HCT116 (cell line): Measurements from ENCODE around the gene STON2. TPM values are rescaled to one million over a fixed set of nuclear protein-coding genes. Genes with fewer than 3 reads are reported as not detected.

ENCODE experiments used
- ATAC-seq: fragments of 200-7000 bp; cut with Tn5 transposase; 2 replicates; pipeline ENCODE4 v1.9.1; 2020; ENCODE audit warnings: mild to moderate bottlenecking, moderate library complexity
- BruUV-seq: library from RNA; stranded (reverse); fragments of 400-500 nt; replicated peaks from 2 replicates; lab custom pipeline; 2021; lab: Mats Ljungman, UMichigan
- CTCF ChIA-PET: fragments of 300-600 bp; sonication (Branson Sonifier 250); formaldehyde crosslinking; loops from one replicate; lab custom pipeline; 2021; ENCODE audit warnings: antibody characterized with exemption; lab: Charles Lee
- POLR2A ChIA-PET: fragments of 300-600, 350-600 bp; sonication (Branson Sonifier 250); formaldehyde crosslinking; loops from one replicate; lab custom pipeline; 2021; ENCODE audit warnings: antibody characterized with exemption; lab: Charles Lee
- RAD21 ChIA-PET, 2 experiments: fragments of 300-600 bp; sonication (Branson Sonifier 250); formaldehyde crosslinking; loops; one replicate each; lab custom pipeline; 2023; ENCODE audit warnings: low total read pairs in 2 of 2; ENCODE audit not compliant: uncharacterized antibody in 2 of 2, unreplicated experiment in 2 of 2, low non-redundant PET in 1 of 2; lab: Charles Lee
- DNase-seq: peaks from one replicate; pipeline ENCODE4 v3.0.0-alpha.2; 2010; ENCODE audit warnings: low read depth, low spot score
- H2AFZ ChIP-seq: fragments of 200-600 bp; shearing (Covaris generic), sonication (generic); 2 replicates; pipeline ENCODE4 v1.6.1; 2017; ENCODE audit warnings: low read depth, mixed run types, mixed read lengths, antibody characterized with exemption, low read length; ENCODE audit not compliant: poor library complexity, severe bottlenecking
- H3K27ac ChIP-seq: 2 replicates; pipeline ENCODE4 v1.5.1; 2012; ENCODE audit warnings: low read depth, low read length
- H3K27me3 ChIP-seq: fragments of 200-600 bp; sonication (generic); 2 replicates; pipeline ENCODE4 v1.6.1; 2016; ENCODE audit warnings: mixed run types, low read length, mixed read lengths; ENCODE audit not compliant: insufficient read depth
- H3K36me3 ChIP-seq, 2 experiments: fragments of 200-500 bp in 1 of 2; fragments of 200-600 bp in 1 of 2; sonication (Bioruptor generic) in 1 of 2; sonication (generic) in 1 of 2; 2 replicates each; pipeline versions ENCODE4 v1.5.1 to v1.6.1; 2014 to 2016; ENCODE audit warnings: low read length in 2 of 2, inconsistent platforms in 1 of 2, mixed read lengths in 1 of 2, mixed run types in 1 of 2; ENCODE audit not compliant: insufficient read depth in 2 of 2, control insufficient read depth in 1 of 2
- H3K4me1 ChIP-seq, 2 experiments: fragments of 200-600 bp in 1 of 2; sonication (generic) in 1 of 2; 2 replicates each; pipeline versions ENCODE4 v1.5.1 to v1.6.1; 2012 to 2017; ENCODE audit warnings: low read length in 2 of 2, inconsistent platforms in 1 of 2, mild to moderate bottlenecking in 1 of 2, mixed read lengths in 1 of 2, mixed run types in 1 of 2, moderate library complexity in 1 of 2; ENCODE audit not compliant: insufficient read depth in 2 of 2, control insufficient read depth in 1 of 2
- H3K4me2 ChIP-seq: fragments of 200-600 bp; sonication (generic); 2 replicates; pipeline ENCODE4 v1.6.1; 2017; ENCODE audit warnings: mixed run types, low read length, mixed read lengths
- H3K4me3 ChIP-seq, 2 experiments: fragments of 200-600 bp in 1 of 2; sonication (generic) in 1 of 2; replicated peaks in 1 of 2; 2 replicates each; pipeline ENCODE4 v1.5.1; 2011 to 2016; ENCODE audit warnings: low read length in 2 of 2, control low read depth in 1 of 2, low read depth in 1 of 2, mild to moderate bottlenecking in 1 of 2, mixed read lengths in 1 of 2, mixed run types in 1 of 2
- H3K79me2 ChIP-seq: fragments of 200-600 bp; sonication (generic); 2 replicates; pipeline ENCODE4 v1.6.1; 2017; ENCODE audit warnings: mild to moderate bottlenecking, mixed run types, low read length, moderate library complexity, mixed read lengths; ENCODE audit not compliant: insufficient read depth
- H3K9ac ChIP-seq: fragments of 200-600 bp; sonication (generic); 2 replicates; pipeline ENCODE4 v1.6.1; 2016; ENCODE audit warnings: low read length, mixed read lengths
- H3K9me2 ChIP-seq: fragments of 200-600 bp; sonication (generic), shearing (Covaris generic); 2 replicates; pipeline ENCODE4 v1.6.1; 2017; ENCODE audit warnings: mixed run types, mild to moderate bottlenecking, moderate library complexity; ENCODE audit not compliant: insufficient read depth
- H3K9me3 ChIP-seq, 2 experiments: fragments of 200-500 bp in 1 of 2; fragments of 200-600 bp in 1 of 2; sonication (Bioruptor generic) in 1 of 2; sonication (generic) in 1 of 2; 2 replicates each; pipeline ENCODE4 v1.6.1; 2014 to 2017; ENCODE audit warnings: low read length in 2 of 2, mixed read lengths in 2 of 2, inconsistent platforms in 1 of 2, low read depth in 1 of 2, mild to moderate bottlenecking in 1 of 2, mixed run types in 1 of 2, moderate library complexity in 1 of 2; ENCODE audit not compliant: control insufficient read depth in 1 of 2, insufficient read depth in 1 of 2
- H4K20me1 ChIP-seq: fragments of 200-600 bp; sonication (generic), shearing (Covaris generic); 2 replicates; pipeline ENCODE4 v1.6.1; 2017; ENCODE audit warnings: mixed run types, mild to moderate bottlenecking, moderate library complexity; ENCODE audit not compliant: insufficient read depth
- ATF3 ChIP-seq: IDR thresholded peaks from 2 replicates; pipeline ENCODE4 v1.6.1; 2012
- CBX3 ChIP-seq: IDR thresholded peaks from 2 replicates; pipeline ENCODE4 v1.6.1; 2012; ENCODE audit warnings: low read depth
- CEBPB ChIP-seq: IDR thresholded peaks from 2 replicates; pipeline ENCODE4 v1.6.1; 2012; ENCODE audit warnings: low read depth
- EGR1 ChIP-seq: IDR thresholded peaks from 2 replicates; pipeline ENCODE4 v1.6.1; 2012; ENCODE audit warnings: low read depth
- EZH2 ChIP-seq: fragments of 200-600 bp; sonication (generic); IDR thresholded peaks from 2 replicates; pipeline ENCODE4 v1.6.1; 2017; ENCODE audit warnings: antibody characterized with exemption, mixed run types
- EZH2phosphoT487 ChIP-seq: fragments of 200-600 bp; IDR thresholded peaks from 2 replicates; pipeline ENCODE4 v1.6.1; 2018; ENCODE audit warnings: antibody characterized with exemption, borderline replicate concordance
- MAX ChIP-seq: IDR thresholded peaks from 2 replicates; pipeline ENCODE4 v1.6.1; 2012
- ZFX ChIP-seq: fragments of 450-650 bp; IDR thresholded peaks from 2 replicates; pipeline ENCODE4 v1.6.1; 2017
- ZNF274 ChIP-seq: fragments of 200-500 bp; sonication (Bioruptor generic); IDR thresholded peaks from 2 replicates; pipeline ENCODE4 v1.6.1; 2014; ENCODE audit warnings: mild to moderate bottlenecking, low read depth, low read length, inconsistent platforms
- intact Hi-C: fragments of 100-400 bp; cut with micrococcal nuclease; formaldehyde crosslinking; loops from 2 replicates; pipeline ENCODE4 v1.10.0; 2022
- total RNA-seq: library from RNA; stranded (reverse); gene quantifications from one replicate; pipeline ENCODE4 v1.2.1, GENCODE V29; 2021; ENCODE audit not compliant: unreplicated experiment
- TF ChIP-seq, protein P1 (sequence below): IDR thresholded peaks from 2 replicates; pipeline ENCODE4 v1.6.1; 2012; ENCODE audit warnings: low read depth

The STON2 gene
- total RNA-seq, 1 experiment from 2014 or later: 4.1 TPM

GRCh38 chr14:81351205-81351604 lies 48.9 kb downstream of the STON2 start:
- intact Hi-C loops: no loop called here
- Histone ChIP-seq H3K79me2 (no peaks in the 10 kb centered on the region), H2AFZ (no peak overlapping the region), H3K4me2 (no peak overlapping the region), H3K27me3 (no peaks in the 10 kb centered on the region), H3K9me3 (no peaks in the 10 kb centered on the region), H3K4me3 (no peak overlapping the region), H3K9ac (no peak overlapping the region), H3K36me3 (no peaks in the 10 kb centered on the region), H3K4me1 (no peaks in the 10 kb centered on the region), H3K9me2 (no peaks in the 10 kb centered on the region), H3K27ac (no peak overlapping the region), H4K20me1 (no peaks in the 10 kb centered on the region)
- ChIA-PET CTCF (no interaction called here), POLR2A (no interaction called here), RAD21 (no interaction called here)
- ATAC-seq: no peak
- no TSS peak for BruUV-seq
- DNase-seq: no peak
- no peak for TF ChIP-seq ZFX
- no peak for TF ChIP-seq ATF3
- TF ChIP-seq CBX3: no peak
- TF ChIP-seq EGR1: no peak
- TF ChIP-seq, protein P1, sequence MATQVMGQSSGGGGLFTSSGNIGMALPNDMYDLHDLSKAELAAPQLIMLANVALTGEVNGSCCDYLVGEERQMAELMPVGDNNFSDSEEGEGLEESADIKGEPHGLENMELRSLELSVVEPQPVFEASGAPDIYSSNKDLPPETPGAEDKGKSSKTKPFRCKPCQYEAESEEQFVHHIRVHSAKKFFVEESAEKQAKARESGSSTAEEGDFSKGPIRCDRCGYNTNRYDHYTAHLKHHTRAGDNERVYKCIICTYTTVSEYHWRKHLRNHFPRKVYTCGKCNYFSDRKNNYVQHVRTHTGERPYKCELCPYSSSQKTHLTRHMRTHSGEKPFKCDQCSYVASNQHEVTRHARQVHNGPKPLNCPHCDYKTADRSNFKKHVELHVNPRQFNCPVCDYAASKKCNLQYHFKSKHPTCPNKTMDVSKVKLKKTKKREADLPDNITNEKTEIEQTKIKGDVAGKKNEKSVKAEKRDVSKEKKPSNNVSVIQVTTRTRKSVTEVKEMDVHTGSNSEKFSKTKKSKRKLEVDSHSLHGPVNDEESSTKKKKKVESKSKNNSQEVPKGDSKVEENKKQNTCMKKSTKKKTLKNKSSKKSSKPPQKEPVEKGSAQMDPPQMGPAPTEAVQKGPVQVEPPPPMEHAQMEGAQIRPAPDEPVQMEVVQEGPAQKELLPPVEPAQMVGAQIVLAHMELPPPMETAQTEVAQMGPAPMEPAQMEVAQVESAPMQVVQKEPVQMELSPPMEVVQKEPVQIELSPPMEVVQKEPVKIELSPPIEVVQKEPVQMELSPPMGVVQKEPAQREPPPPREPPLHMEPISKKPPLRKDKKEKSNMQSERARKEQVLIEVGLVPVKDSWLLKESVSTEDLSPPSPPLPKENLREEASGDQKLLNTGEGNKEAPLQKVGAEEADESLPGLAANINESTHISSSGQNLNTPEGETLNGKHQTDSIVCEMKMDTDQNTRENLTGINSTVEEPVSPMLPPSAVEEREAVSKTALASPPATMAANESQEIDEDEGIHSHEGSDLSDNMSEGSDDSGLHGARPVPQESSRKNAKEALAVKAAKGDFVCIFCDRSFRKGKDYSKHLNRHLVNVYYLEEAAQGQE: no peak
- TF ChIP-seq EZH2phosphoT487: no peak
- no peak for TF ChIP-seq ZNF274
- TF ChIP-seq EZH2: no peak
- no peak for TF ChIP-seq CEBPB
- TF ChIP-seq MAX: no peak
